A549 treated with AZD2906 at 1 μM for 4 hours (cell line): ENCODE results near the gene ANTXR1. TPM values are rescaled to one million over a fixed set of nuclear protein-coding genes. Genes with fewer than 3 reads are reported as not detected.

Source experiments
- total RNA-seq: library from RNA; stranded (reverse); fragments of 200-300 nt; extraction: Qiagen RNA extraction; gene quantifications from 5 replicates; pipeline ENCODE4 v1.2.3, GENCODE V29; 2022

Gene ANTXR1
- total RNA-seq: 94.7 to 152 TPM (median 122 TPM) in 5 replicates

GRCh38 chr2:69013142-69013839 lies at the start of gene ANTXR1:
Gene ANTXR1, plus strand, starts transcription at chr2:69013179. Its CDS starts 321 bp downstream, at chr2:69013500.

GRCh38 chr2:68974251-68974650 lies 38.7 kb upstream of the ANTXR1 start, which contains the start of gene GKN1:
Gene GKN1, plus strand, starts transcription at chr2:68974636. Its CDS starts 42 bp downstream, at chr2:68974678.

Other genes starting within 250 kb of the ANTXR1 start
- gene BMP10, start 141.8 kb upstream of the ANTXR1 start, total RNA-seq: not detected in 5 replicates
- 1.9 to 3.2 TPM (median 2.5 TPM) in 5 replicates for gene GKN2, start 60.3 kb upstream of the ANTXR1 start, total RNA-seq
- gene GKN1, start 38.5 kb upstream of the ANTXR1 start, total RNA-seq: 0.37 to 0.77 TPM (median 0.66 TPM) in 5 replicates